Stimulated activated effector memory CD8-positive, alpha-beta T cell treated with anti-CD3 and anti-CD28 coated beads, Interleukin-12 subunit alpha, Interleukin-12 subunit beta, amount 100 ng/mL, for 72 hours (primary cell): ENCODE results near the gene HLA-DOB.
"Not testable (repeated sequence)": the region's sequence is repeated elsewhere in the genome, so short reads cannot be mapped to it uniquely, and the experiment has no call there.

ENCODE experiments used
- ATAC-seq: fragments of 150-1000 bp; cut with Tn5 transposase; 2 replicates; pipeline ENCODE4 v1.10.0; 2021
- DNase-seq, 2 donors: peaks; one replicate each; pipeline ENCODE4 v3.0.0; 2021 to 2022; ENCODE audit warnings: low spot score in 2 of 2
- H3K27ac Mint-ChIP-seq: one replicate; pipeline ENCODE4 v1.8.0; 2022; ENCODE audit warnings: mild to moderate bottlenecking, mixed read lengths
- H3K36me3 Mint-ChIP-seq: one replicate; pipeline ENCODE4 v1.8.0; 2022; ENCODE audit warnings: mild to moderate bottlenecking, mixed read lengths
- H3K4me1 Mint-ChIP-seq: one replicate; pipeline ENCODE4 v1.8.0; 2022; ENCODE audit warnings: mixed read lengths
- H3K4me3 Mint-ChIP-seq: one replicate; pipeline ENCODE4 v1.8.0; 2022; ENCODE audit warnings: mild to moderate bottlenecking, mixed read lengths
- H3K9me3 Mint-ChIP-seq: one replicate; pipeline ENCODE4 v1.8.0; 2022; ENCODE audit warnings: mixed read lengths

HLA-DOB gene

GRCh38 chr6:32835167-32835893 is 18.5 kb upstream of the HLA-DOB start:
- Mint-ChIP-seq H3K36me3 (peaks cover 96% of the 10 kb centered on the region), H3K9me3 (no peaks in the 10 kb centered on the region), H3K27ac (peak overlapping the region; percentile 73), H3K4me3 (peak overlapping the region; percentile 99), H3K4me1 (peaks cover 75% of the 10 kb centered on the region)
- ATAC-seq (no peak), DNase-seq (peak in 1 of 2 donors; percentile 46)

GRCh38 chr6:32833664-32834063 is 16.9 kb upstream of the HLA-DOB start:
- DNase-seq = peak in 1 of 2 donors; percentile 29
- Mint-ChIP-seq H3K9me3 (no peaks in the 10 kb centered on the region), H3K4me3 (no peak overlapping the region), H3K27ac (peak overlapping the region; percentile 55), H3K4me1 (peaks cover 75% of the 10 kb centered on the region), H3K36me3 (peaks cover 99% of the 10 kb centered on the region)
- ATAC-seq = no peak

- Mint-ChIP-seq H3K27ac (peak overlapping the region; percentile 46), H3K9me3 (no peaks in the 10 kb centered on the region), H3K4me1 (peaks cover 78% of the 10 kb centered on the region), H3K36me3 (peaks cover 100% of the 10 kb centered on the region), H3K4me3 (no peak overlapping the region)
- ATAC-seq (no peak), DNase-seq (peak; percentile 0 to 33)
Observed at GRCh38 chr6:32832535-32832934, 15.7 kb upstream of the HLA-DOB start.

GRCh38 chr6:32830936-32831335 is 14.1 kb upstream of the HLA-DOB start:
- Mint-ChIP-seq H3K4me3 (no peak overlapping the region), H3K4me1 (peaks cover 67% of the 10 kb centered on the region), H3K36me3 (peaks cover 94% of the 10 kb centered on the region), H3K27ac (peak overlapping the region; percentile 64), H3K9me3 (no peaks in the 10 kb centered on the region)
- DNase-seq (no peak), ATAC-seq (no peak)

GRCh38 chr6:32830017-32830416 is 13.2 kb upstream of the HLA-DOB start:
- Mint-ChIP-seq H3K4me3 (no peak overlapping the region), H3K27ac (peak overlapping the region; percentile 64), H3K36me3 (peaks cover 85% of the 10 kb centered on the region)

GRCh38 chr6:32829495-32829894 is 12.7 kb upstream of the HLA-DOB start:
- DNase-seq = no peak
- Mint-ChIP-seq H3K27ac (peak overlapping the region; percentile 76), H3K4me3 (no peak overlapping the region), H3K9me3 (no peaks in the 10 kb centered on the region), H3K4me1 (peaks cover 52% of the 10 kb centered on the region), H3K36me3 (peaks cover 79% of the 10 kb centered on the region)
- ATAC-seq = no peak

More at GRCh38 chr6:32830017-32830416, 13.2 kb upstream of the HLA-DOB start:
- ATAC-seq (no peak), DNase-seq (no peak)
- H3K4me1 Mint-ChIP-seq = peaks cover 58% of the 10 kb centered on the region
- no peaks in the 10 kb centered on the region for H3K9me3 Mint-ChIP-seq

GRCh38 chr6:32827025-32827424 is 10.2 kb upstream of the HLA-DOB start:
- ATAC-seq = no peak
- peaks cover 30% of the 10 kb centered on the region for H3K4me1 Mint-ChIP-seq
- peak overlapping the region; percentile 71 for H3K27ac Mint-ChIP-seq
- no peaks in the 10 kb centered on the region for H3K9me3 Mint-ChIP-seq
- DNase-seq = no peak
- H3K36me3 Mint-ChIP-seq = peaks cover 55% of the 10 kb centered on the region
- H3K4me3 Mint-ChIP-seq = no peak overlapping the region

GRCh38 chr6:32825966-32826365 is 9.2 kb upstream of the HLA-DOB start:
- Mint-ChIP-seq H3K4me3 (no peak overlapping the region), H3K9me3 (no peaks in the 10 kb centered on the region), H3K4me1 (peaks cover 29% of the 10 kb centered on the region), H3K36me3 (peaks cover 44% of the 10 kb centered on the region), H3K27ac (peak overlapping the region; percentile 71)
- DNase-seq (no peak), ATAC-seq (no peak)

GRCh38 chr6:32819729-32820128 is 2.9 kb upstream of the HLA-DOB start:
- DNase-seq (no peak), ATAC-seq (peak; percentile 34)
- Mint-ChIP-seq H3K27ac (no peak overlapping the region), H3K36me3 (peaks cover 6% of the 10 kb centered on the region), H3K9me3 (no peaks in the 10 kb centered on the region), H3K4me3 (no peak overlapping the region), H3K4me1 (peaks cover 5% of the 10 kb centered on the region)

- no peak overlapping the region for H3K27ac Mint-ChIP-seq
Observed at GRCh38 chr6:32818867-32819266, 2.1 kb upstream of the HLA-DOB start.

GRCh38 chr6:32815996-32816395 is 806 bp downstream of the HLA-DOB start:
- Mint-ChIP-seq H3K36me3 (peaks cover 20% of the 10 kb centered on the region), H3K9me3 (no peaks in the 10 kb centered on the region), H3K4me3 (no peak overlapping the region), H3K27ac (no peak overlapping the region), H3K4me1 (peaks cover 5% of the 10 kb centered on the region)
- DNase-seq (no peak), ATAC-seq (no peak)

More at GRCh38 chr6:32818867-32819266, 2.1 kb upstream of the HLA-DOB start:
- ATAC-seq = no peak
- no peaks in the 10 kb centered on the region for H3K9me3 Mint-ChIP-seq
- no peak overlapping the region for H3K4me3 Mint-ChIP-seq
- peaks cover 6% of the 10 kb centered on the region for H3K36me3 Mint-ChIP-seq
- peaks cover 5% of the 10 kb centered on the region for H3K4me1 Mint-ChIP-seq
- DNase-seq = no peak

GRCh38 chr6:32815115-32815514 is 1.7 kb downstream of the HLA-DOB start:
- peaks cover 17% of the 10 kb centered on the region for H3K36me3 Mint-ChIP-seq
- peak overlapping the region; percentile 70 for H3K27ac Mint-ChIP-seq
- no peaks in the 10 kb centered on the region for H3K9me3 Mint-ChIP-seq
- ATAC-seq (no peak), DNase-seq (no peak)
- peaks cover 5% of the 10 kb centered on the region for H3K4me1 Mint-ChIP-seq
- no peak overlapping the region for H3K4me3 Mint-ChIP-seq

GRCh38 chr6:32814145-32814544 is 2.7 kb downstream of the HLA-DOB start:
- peaks cover 15% of the 10 kb centered on the region for H3K36me3 Mint-ChIP-seq
- no peak overlapping the region for H3K4me3 Mint-ChIP-seq
- no peak for DNase-seq
- peaks cover 5% of the 10 kb centered on the region for H3K4me1 Mint-ChIP-seq
- H3K9me3 Mint-ChIP-seq = no peaks in the 10 kb centered on the region
- peak overlapping the region; percentile 70 for H3K27ac Mint-ChIP-seq
- peak; percentile 69 for ATAC-seq

GRCh38 chr6:32809171-32809570 is 7.6 kb downstream of the HLA-DOB start:
- no peak for DNase-seq
- no peak overlapping the region for H3K4me3 Mint-ChIP-seq
- no peak for ATAC-seq

GRCh38 chr6:32807020-32807580 is 9.7 kb downstream of the HLA-DOB start:
- H3K27ac Mint-ChIP-seq = no peak overlapping the region
- DNase-seq (no peak), ATAC-seq (no peak)
- H3K36me3 Mint-ChIP-seq = peaks cover 1% of the 10 kb centered on the region
- no peak overlapping the region for H3K4me3 Mint-ChIP-seq
- peaks cover 5% of the 10 kb centered on the region for H3K4me1 Mint-ChIP-seq
- no peaks in the 10 kb centered on the region for H3K9me3 Mint-ChIP-seq

More at GRCh38 chr6:32809171-32809570, 7.6 kb downstream of the HLA-DOB start:
- Mint-ChIP-seq H3K9me3 (no peaks in the 10 kb centered on the region), H3K27ac (no peak overlapping the region), H3K4me1 (peaks cover 5% of the 10 kb centered on the region), H3K36me3 (peaks cover 15% of the 10 kb centered on the region)

- not testable (repeated sequence) for H3K36me3 Mint-ChIP-seq, H3K9me3 Mint-ChIP-seq, ATAC-seq, DNase-seq, H3K4me1 Mint-ChIP-seq, H3K4me3 Mint-ChIP-seq, H3K27ac Mint-ChIP-seq
Observed at GRCh38 chr6:32805404-32805803, 11.4 kb downstream of the HLA-DOB start.
